ENCODE measurements around the gene EVC2. TPM values are rescaled to one million over a fixed set of nuclear protein-coding genes. Genes with fewer than 3 reads are reported as not detected.

Gene EVC2
- total and polyA plus RNA-seq, 7 donors: 0.60 to 14.7 (median 8.6) TPM; not detected in 1

GRCh38 chr4:5719350-5720055, 11.1 kb upstream of the EVC2 start:
- WGBS, 2 donors: 61 to 76% methylated on average over 7 of the region's 7 CpGs
- TF ChIP-seq POLR2A (IDR thresholded peaks at IDR 0.05): no peak
- TF ChIP-seq CTCF (IDR thresholded peaks at IDR 0.05): no peak
- no peak for TF ChIP-seq EP300 (IDR thresholded peaks at IDR 0.05)
- no peak for TF ChIP-seq POLR2AphosphoS5 (IDR thresholded peaks at IDR 0.05)
- no peak overlapping the region for H3K4me3 ChIP-seq
- H3K9me3 ChIP-seq: no peaks in the 10 kb centered on the region
- no peak overlapping the region for H3K27ac ChIP-seq
- no peak for DNase-seq
- H3K36me3 ChIP-seq: peaks cover 0 to 26% (median 0%) of the 10 kb centered on the region in 4 donors
- H3K4me1 ChIP-seq: peaks cover 0 to 8% (median 2%) of the 10 kb centered on the region in 4 donors
- H3K27me3 ChIP-seq: no peaks in the 10 kb centered on the region
- intact Hi-C loops (cut with DNase I): no loop called here

- peaks cover 0 to 8% (median 2%) of the 10 kb centered on the region in 4 donors for H3K4me1 ChIP-seq
- peaks cover 0 to 24% (median 0%) of the 10 kb centered on the region in 4 donors for H3K36me3 ChIP-seq
- no peaks in the 10 kb centered on the region for H3K27me3 ChIP-seq
- TF ChIP-seq CTCF (IDR thresholded peaks at IDR 0.05): no peak
- no peak for TF ChIP-seq POLR2AphosphoS5 (IDR thresholded peaks at IDR 0.05)
- no peak for TF ChIP-seq EP300 (IDR thresholded peaks at IDR 0.05)
- TF ChIP-seq POLR2A (IDR thresholded peaks at IDR 0.05): no peak
- WGBS, 2 donors: 64 to 78% methylated on average over 4 of the region's 4 CpGs
- H3K27ac ChIP-seq: no peak overlapping the region
- no peaks in the 10 kb centered on the region for H3K9me3 ChIP-seq
- DNase-seq: no peak
- H3K4me3 ChIP-seq: no peak overlapping the region
- intact Hi-C loops (cut with DNase I): no loop called here
Observed at GRCh38 chr4:5718411-5718810, 10.1 kb upstream of the EVC2 start.

GRCh38 chr4:5717449-5718158, 9.2 kb upstream of the EVC2 start:
- no peak overlapping the region for H3K27ac ChIP-seq
- 59 to 87% methylated on average over 4 of the region's 4 CpGs for WGBS, 2 donors

DNA sequence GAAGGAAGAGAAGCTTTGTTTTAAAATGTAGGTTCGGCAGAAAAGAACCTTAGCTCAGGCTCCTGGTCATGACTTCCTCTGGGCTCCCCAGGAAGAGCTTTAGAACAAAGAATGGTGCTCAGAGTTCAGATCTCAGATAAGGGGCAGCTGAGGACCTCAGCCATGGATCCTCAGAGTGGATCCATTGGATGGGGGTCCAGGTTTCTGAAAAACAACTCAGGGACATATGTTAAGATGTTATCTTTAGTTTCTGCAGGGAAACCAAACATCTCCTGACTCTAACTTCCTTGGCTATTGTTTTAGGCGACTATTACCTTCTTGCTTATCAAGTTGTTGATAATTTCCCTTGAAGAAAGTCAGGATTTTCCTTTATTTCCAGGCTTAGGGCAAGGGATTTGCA, 8.0 kb upstream of the EVC2 start:
- H3K9me3 ChIP-seq: no peaks in the 10 kb centered on the region
- 76 to 81% methylated on average over 2 of the region's 2 CpGs for whole genome bisulfite sequencing, 2 donors
- no peak overlapping the region for H3K4me3 ChIP-seq
- H3K4me1 ChIP-seq: peaks cover 0 to 25% (median 20%) of the 10 kb centered on the region in 4 donors
- intact Hi-C loops (cut with DNase I): no loop called here
- no peak for DNase-seq
- no peak overlapping the region for H3K27ac ChIP-seq
- peaks cover 0 to 22% (median 0%) of the 10 kb centered on the region in 4 donors for H3K36me3 ChIP-seq
- TF ChIP-seq POLR2AphosphoS5 (IDR thresholded peaks at IDR 0.05): no peak
- no peak for TF ChIP-seq POLR2A (IDR thresholded peaks at IDR 0.05)
- TF ChIP-seq CTCF (IDR thresholded peaks at IDR 0.05): no peak
- TF ChIP-seq EP300 (IDR thresholded peaks at IDR 0.05): no peak
- H3K27me3 ChIP-seq: no peaks in the 10 kb centered on the region

More at GRCh38 chr4:5717449-5718158, 9.2 kb upstream of the EVC2 start:
- Histone ChIP-seq H3K9me3 (no peaks in the 10 kb centered on the region), H3K4me1 (peaks cover 0 to 14% (median 8%) of the 10 kb centered on the region in 4 donors), H3K27me3 (no peaks in the 10 kb centered on the region), H3K36me3 (peaks cover 0 to 24% (median 0%) of the 10 kb centered on the region in 4 donors), H3K4me3 (no peak overlapping the region)
- intact Hi-C loops (cut with DNase I): no loop called here
- TF ChIP-seq EP300 (IDR thresholded peaks at IDR 0.05) (no peak), POLR2A (IDR thresholded peaks at IDR 0.05) (no peak), POLR2AphosphoS5 (IDR thresholded peaks at IDR 0.05) (no peak), CTCF (IDR thresholded peaks at IDR 0.05) (no peak)
- no peak for DNase-seq

Data from sigmoid colon (tissue), 7 donors.